HCT116 (cell line): ENCODE results near the gene TENT5A.

ENCODE experiments used
- CTCF ChIP-seq, 3 experiments: fragments of 200-600 bp in 1 of 3; sonication (generic) in 1 of 3; IDR thresholded peaks in 2 of 3; conservative IDR thresholded peaks in 1 of 3; 2 replicates each; pipeline ENCODE4 v1.5.1; 2012 to 2017; ENCODE audit warnings: low read depth in 2 of 3, low read length in 2 of 3, antibody characterized with exemption in 1 of 3, borderline replicate concordance in 1 of 3, control low read depth in 1 of 3, mild to moderate bottlenecking in 1 of 3, mixed read lengths in 1 of 3, mixed run types in 1 of 3, moderate library complexity in 1 of 3; ENCODE audit not compliant: insufficient read depth in 1 of 3
- EZH2phosphoT487 ChIP-seq: fragments of 200-600 bp; IDR thresholded peaks from 2 replicates; pipeline ENCODE4 v1.6.1; 2018; ENCODE audit warnings: antibody characterized with exemption, borderline replicate concordance
- YY1 ChIP-seq: IDR thresholded peaks from 2 replicates; pipeline ENCODE4 v1.6.1; 2011; ENCODE audit warnings: low read length, low read depth, moderate library complexity, mild to moderate bottlenecking; ENCODE audit not compliant: insufficient replicate concordance; ENCODE audit errors: extremely low read depth
- TF ChIP-seq, protein P1 (sequence below): IDR thresholded peaks from 2 replicates; pipeline ENCODE4 v1.6.1; 2011; ENCODE audit warnings: mild to moderate bottlenecking, low read length, moderate library complexity; ENCODE audit not compliant: insufficient replicate concordance; ENCODE audit errors: extremely low read depth

GRCh38 chr6:81713205-81713604 lies 39.3 kb downstream of the TENT5A start:
- TF ChIP-seq YY1 (no peak), EZH2phosphoT487 (no peak), CTCF (IDR thresholded peaks at IDR 0.05 in 2 of 3, conservative IDR thresholded peaks at IDR 0.05 in 1 of 3; ENCODE audit: borderline replicate concordance in 1 of 3, insufficient read depth in 1 of 3, low read depth in 2 of 3, low read length in 2 of 3) (no peak)
- TF ChIP-seq, protein P1, sequence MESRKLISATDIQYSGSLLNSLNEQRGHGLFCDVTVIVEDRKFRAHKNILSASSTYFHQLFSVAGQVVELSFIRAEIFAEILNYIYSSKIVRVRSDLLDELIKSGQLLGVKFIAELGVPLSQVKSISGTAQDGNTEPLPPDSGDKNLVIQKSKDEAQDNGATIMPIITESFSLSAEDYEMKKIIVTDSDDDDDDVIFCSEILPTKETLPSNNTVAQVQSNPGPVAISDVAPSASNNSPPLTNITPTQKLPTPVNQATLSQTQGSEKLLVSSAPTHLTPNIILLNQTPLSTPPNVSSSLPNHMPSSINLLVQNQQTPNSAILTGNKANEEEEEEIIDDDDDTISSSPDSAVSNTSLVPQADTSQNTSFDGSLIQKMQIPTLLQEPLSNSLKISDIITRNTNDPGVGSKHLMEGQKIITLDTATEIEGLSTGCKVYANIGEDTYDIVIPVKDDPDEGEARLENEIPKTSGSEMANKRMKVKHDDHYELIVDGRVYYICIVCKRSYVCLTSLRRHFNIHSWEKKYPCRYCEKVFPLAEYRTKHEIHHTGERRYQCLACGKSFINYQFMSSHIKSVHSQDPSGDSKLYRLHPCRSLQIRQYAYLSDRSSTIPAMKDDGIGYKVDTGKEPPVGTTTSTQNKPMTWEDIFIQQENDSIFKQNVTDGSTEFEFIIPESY, result no peak
